H9 (cell line): ENCODE results near the gene NUCB2. TPM values are rescaled to one million over a fixed set of nuclear protein-coding genes. Genes with fewer than 3 reads are reported as not detected.

Source experiments
- DNase-seq: peaks from one replicate; pipeline ENCODE4 v3.0.0-alpha.2; 2017
- H2AFZ ChIP-seq: one replicate; pipeline ENCODE4 v1.6.1; 2013; ENCODE audit warnings: mild to moderate bottlenecking, low read length, control low read depth, moderate library complexity
- H2AK5ac ChIP-seq: 2 replicates; pipeline ENCODE4 v1.6.1; 2013; ENCODE audit warnings: low read length, control low read depth, mixed read lengths; ENCODE audit not compliant: insufficient read length
- H2BK120ac ChIP-seq: one replicate; pipeline ENCODE4 v1.6.1; 2013; ENCODE audit warnings: low read depth, mild to moderate bottlenecking, low read length, control low read depth, inconsistent platforms; ENCODE audit not compliant: poor library complexity, severe bottlenecking
- H2BK12ac ChIP-seq: 2 replicates; pipeline ENCODE4 v1.6.1; 2013; ENCODE audit warnings: low read length, control low read depth, mixed read lengths, low read depth; ENCODE audit not compliant: insufficient read length
- H2BK15ac ChIP-seq: 2 replicates; pipeline ENCODE4 v1.6.1; 2013; ENCODE audit warnings: low read depth, low read length, control low read depth
- H2BK20ac ChIP-seq: one replicate; pipeline ENCODE4 v1.6.1; 2013; ENCODE audit warnings: low read depth, mild to moderate bottlenecking, low read length, control low read depth, inconsistent platforms; ENCODE audit not compliant: poor library complexity, severe bottlenecking
- H2BK5ac ChIP-seq: 2 replicates; pipeline ENCODE4 v1.6.1; 2013; ENCODE audit warnings: low read length, control low read depth, mixed read lengths; ENCODE audit not compliant: insufficient read length
- H3K14ac ChIP-seq: 2 replicates; pipeline ENCODE4 v1.6.1; 2013; ENCODE audit warnings: low read length, control low read depth; ENCODE audit not compliant: insufficient read depth
- H3K18ac ChIP-seq: 2 replicates; pipeline ENCODE4 v1.6.1; 2013; ENCODE audit warnings: low read depth, mild to moderate bottlenecking, mixed read lengths, low read length, control low read depth; ENCODE audit not compliant: insufficient read length
- H3K23ac ChIP-seq: 2 replicates; pipeline ENCODE4 v1.6.1; 2013; ENCODE audit warnings: low read length, control low read depth, mixed read lengths, low read depth; ENCODE audit not compliant: insufficient read length
- H3K23me2 ChIP-seq: 2 replicates; pipeline ENCODE4 v1.6.1; 2013; ENCODE audit warnings: low read depth, mild to moderate bottlenecking, mixed read lengths, low read length, control low read depth; ENCODE audit not compliant: insufficient read length, poor library complexity, severe bottlenecking
- H3K27ac ChIP-seq: 2 replicates; pipeline ENCODE4 v1.5.1; 2013; ENCODE audit warnings: low read length, control low read depth, mixed read lengths, low read depth; ENCODE audit not compliant: insufficient read length
- H3K27me3 ChIP-seq: 2 replicates; pipeline ENCODE4 v1.6.1; 2013; ENCODE audit warnings: low read length, control low read depth, inconsistent platforms; ENCODE audit not compliant: insufficient read depth
- H3K4ac ChIP-seq: 2 replicates; pipeline ENCODE4 v1.6.1; 2013; ENCODE audit warnings: low read depth, mild to moderate bottlenecking, control low read depth, inconsistent platforms, low read length, moderate library complexity
- H3K4me1 ChIP-seq: 2 replicates; pipeline ENCODE4 v1.6.1; 2013; ENCODE audit warnings: low read length, control low read depth, inconsistent platforms; ENCODE audit not compliant: insufficient read depth
- H3K4me2 ChIP-seq: 2 replicates; pipeline ENCODE4 v1.6.1; 2013; ENCODE audit warnings: low read length, control low read depth, mixed read lengths; ENCODE audit not compliant: insufficient read length, insufficient read depth
- H3K56ac ChIP-seq: 2 replicates; pipeline ENCODE4 v1.6.1; 2013; ENCODE audit warnings: low read depth, mild to moderate bottlenecking, mixed read lengths, low read length, control low read depth; ENCODE audit not compliant: insufficient read length
- H3K79me1 ChIP-seq: 2 replicates; pipeline ENCODE4 v1.6.1; 2013; ENCODE audit warnings: low read depth, mild to moderate bottlenecking, moderate library complexity, low read length, control low read depth, inconsistent platforms; ENCODE audit not compliant: insufficient read depth, poor library complexity, severe bottlenecking
- H3K79me2 ChIP-seq: 2 replicates; pipeline ENCODE4 v1.6.1; 2013; ENCODE audit warnings: low read length, control low read depth, inconsistent platforms; ENCODE audit not compliant: insufficient read depth
- H3K9ac ChIP-seq: 2 replicates; pipeline ENCODE4 v1.6.1; 2013; ENCODE audit warnings: low read length, control low read depth, mixed read lengths; ENCODE audit not compliant: insufficient read length; ENCODE audit errors: extremely low read depth
- H3K9me3 ChIP-seq: one replicate; pipeline ENCODE4 v1.6.1; 2013; ENCODE audit warnings: low read depth, low read length, inconsistent platforms; ENCODE audit not compliant: control insufficient read depth
- H3T11ph ChIP-seq: one replicate; pipeline ENCODE4 v1.6.1; 2013; ENCODE audit warnings: mild to moderate bottlenecking, low read length, control low read depth, inconsistent platforms
- H4K20me1 ChIP-seq: one replicate; pipeline ENCODE4 v1.6.1; 2013; ENCODE audit not compliant: control insufficient read depth, insufficient read length, insufficient read depth
- H4K5ac ChIP-seq: 2 replicates; pipeline ENCODE4 v1.6.1; 2013; ENCODE audit warnings: low read depth, mild to moderate bottlenecking, mixed read lengths, low read length, control low read depth; ENCODE audit not compliant: insufficient read length
- H4K8ac ChIP-seq: replicated peaks from 2 replicates; pipeline ENCODE4 v1.6.1; 2013; ENCODE audit warnings: low read length, control low read depth, mixed read lengths, low read depth; ENCODE audit not compliant: insufficient read length
- H4K91ac ChIP-seq: 2 replicates; pipeline ENCODE4 v1.6.1; 2013; ENCODE audit warnings: low read depth, mild to moderate bottlenecking, moderate library complexity, mixed read lengths, low read length, control low read depth; ENCODE audit not compliant: insufficient read length
- H3K27ac Mint-ChIP-seq, 3 experiments: 2 replicates in 2 of 3; 3 replicates in 1 of 3; pipeline ENCODE4 v1.8.0; 2020 to 2021; ENCODE audit warnings: mixed read lengths in 3 of 3, mild to moderate bottlenecking in 1 of 3, moderate library complexity in 1 of 3
- H3K27me3 Mint-ChIP-seq: 2 replicates; pipeline ENCODE4 v1.8.0; 2021; ENCODE audit warnings: low read depth, mild to moderate bottlenecking, moderate library complexity, mixed read lengths
- H3K36me3 Mint-ChIP-seq, 3 experiments: 2 replicates in 2 of 3; 3 replicates in 1 of 3; pipeline ENCODE4 v1.8.0; 2020 to 2021; ENCODE audit warnings: low read depth in 3 of 3, mixed read lengths in 3 of 3; ENCODE audit not compliant: insufficient read depth in 1 of 3
- H3K4me1 Mint-ChIP-seq, 2 experiments: 2 replicates each; pipeline ENCODE4 v1.8.0; 2020; ENCODE audit warnings: mixed read lengths in 2 of 2
- H3K4me3 Mint-ChIP-seq, 2 experiments: 2 replicates in 1 of 2; 3 replicates in 1 of 2; pipeline ENCODE4 v1.8.0; 2020 to 2021; ENCODE audit warnings: mild to moderate bottlenecking in 2 of 2, mixed read lengths in 2 of 2, moderate library complexity in 1 of 2
- H3K9me3 Mint-ChIP-seq, 2 experiments: 2 replicates in 1 of 2; 3 replicates in 1 of 2; pipeline ENCODE4 v1.8.0; 2020; ENCODE audit warnings: mild to moderate bottlenecking in 2 of 2, mixed read lengths in 2 of 2, moderate library complexity in 1 of 2
- WGBS: extraction: QIAGEN DNeasy Blood & Tissue Kit; methylation state at CpG from one replicate; pipeline ENCODE4 v1.1.7; 2013; ENCODE audit warnings: missing lambda C conversion rate, low lambda C conversion rate, mixed read lengths; ENCODE audit not compliant: insufficient read length; ENCODE audit errors: extremely low coverage; 5-methylcytosine and 5-hydroxymethylcytosine counted together
- total RNA-seq: library from RNA; stranded (reverse); gene quantifications from 2 replicates; pipeline ENCODE4 v1.2.1, GENCODE V29; 2021
- TF ChIP-seq, protein P1 (sequence below): fragments of 200-600 bp; sonication (generic); conservative IDR thresholded peaks from 3 replicates; pipeline ENCODE4 v1.8.0; 2021; ENCODE audit warnings: antibody characterized with exemption, mild to moderate bottlenecking

NUCB2 gene
- total RNA-seq, 1 experiment from 2014 or later = 29.1 TPM

DNA sequence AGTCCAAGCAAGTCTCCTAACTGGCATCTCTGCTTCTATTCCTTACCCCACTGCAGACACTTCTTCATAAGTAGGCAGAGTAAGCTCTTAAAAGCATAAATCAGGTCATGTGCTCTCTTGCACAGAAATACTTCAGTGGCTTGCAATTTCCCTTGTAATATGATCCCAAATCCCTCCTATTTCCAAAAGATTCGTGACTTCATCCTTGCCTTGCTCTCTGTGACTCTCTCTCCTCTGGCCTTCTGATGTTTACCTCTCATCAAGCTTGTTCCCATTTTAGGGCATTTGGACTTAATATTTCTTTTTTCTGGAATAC lies 37.7 kb downstream of the NUCB2 start:
- H3K4me3 Mint-ChIP-seq = no peak overlapping the region
- no peaks in the 10 kb centered on the region for H3K27me3 Mint-ChIP-seq
- TF ChIP-seq, protein P1, sequence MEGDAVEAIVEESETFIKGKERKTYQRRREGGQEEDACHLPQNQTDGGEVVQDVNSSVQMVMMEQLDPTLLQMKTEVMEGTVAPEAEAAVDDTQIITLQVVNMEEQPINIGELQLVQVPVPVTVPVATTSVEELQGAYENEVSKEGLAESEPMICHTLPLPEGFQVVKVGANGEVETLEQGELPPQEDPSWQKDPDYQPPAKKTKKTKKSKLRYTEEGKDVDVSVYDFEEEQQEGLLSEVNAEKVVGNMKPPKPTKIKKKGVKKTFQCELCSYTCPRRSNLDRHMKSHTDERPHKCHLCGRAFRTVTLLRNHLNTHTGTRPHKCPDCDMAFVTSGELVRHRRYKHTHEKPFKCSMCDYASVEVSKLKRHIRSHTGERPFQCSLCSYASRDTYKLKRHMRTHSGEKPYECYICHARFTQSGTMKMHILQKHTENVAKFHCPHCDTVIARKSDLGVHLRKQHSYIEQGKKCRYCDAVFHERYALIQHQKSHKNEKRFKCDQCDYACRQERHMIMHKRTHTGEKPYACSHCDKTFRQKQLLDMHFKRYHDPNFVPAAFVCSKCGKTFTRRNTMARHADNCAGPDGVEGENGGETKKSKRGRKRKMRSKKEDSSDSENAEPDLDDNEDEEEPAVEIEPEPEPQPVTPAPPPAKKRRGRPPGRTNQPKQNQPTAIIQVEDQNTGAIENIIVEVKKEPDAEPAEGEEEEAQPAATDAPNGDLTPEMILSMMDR = no peak
- H3K79me2 ChIP-seq = no peaks in the 10 kb centered on the region
- no peaks in the 10 kb centered on the region for H3K4me1 Mint-ChIP-seq
- H3K14ac ChIP-seq = no peak overlapping the region
- no peak overlapping the region for H2BK120ac ChIP-seq
- no peak overlapping the region for H3K4ac ChIP-seq
- no peak overlapping the region for H4K91ac ChIP-seq
- H3K18ac ChIP-seq = no peak overlapping the region
- H3K9me3 Mint-ChIP-seq = no peaks in the 10 kb centered on the region
- H3K4me1 ChIP-seq = no peaks in the 10 kb centered on the region
- no peak overlapping the region for H4K5ac ChIP-seq
- no peaks in the 10 kb centered on the region for H3K27me3 ChIP-seq
- no peaks in the 10 kb centered on the region for H3K23me2 ChIP-seq
- H2BK5ac ChIP-seq = no peak overlapping the region
- H3K27ac ChIP-seq = no peak overlapping the region
- H3K56ac ChIP-seq = no peak overlapping the region
- no peak for DNase-seq
- H4K20me1 ChIP-seq = no peaks in the 10 kb centered on the region
- no peak overlapping the region for H2AFZ ChIP-seq
- H2BK12ac ChIP-seq = no peak overlapping the region
- no peak overlapping the region for H4K8ac ChIP-seq
- no peak overlapping the region for H3T11ph ChIP-seq
- WGBS = no CpG with 5 or more reads among the region's 1 CpG
- H2BK20ac ChIP-seq = no peak overlapping the region
- H3K9ac ChIP-seq = no peak overlapping the region
- no peak overlapping the region for H2BK15ac ChIP-seq
- no peak overlapping the region for H3K4me2 ChIP-seq
- no peaks in the 10 kb centered on the region for H3K36me3 Mint-ChIP-seq
- no peak overlapping the region for H3K27ac Mint-ChIP-seq
- H3K79me1 ChIP-seq = no peaks in the 10 kb centered on the region
- no peak overlapping the region for H2AK5ac ChIP-seq
- no peak overlapping the region for H3K23ac ChIP-seq
- H3K9me3 ChIP-seq = no peaks in the 10 kb centered on the region
